SH-SY5Y (cell line): ENCODE measurements around the gene PPT2.

Source experiments
- GATA2 ChIP-seq: IDR thresholded peaks from 2 replicates; pipeline ENCODE4 v1.6.1; 2011; ENCODE audit warnings: mild to moderate bottlenecking, low read depth, low read length
- GATA3 ChIP-seq: IDR thresholded peaks from 2 replicates; pipeline ENCODE4 v1.6.1; 2011; ENCODE audit warnings: low read depth, mild to moderate bottlenecking, low read length, moderate library complexity

GRCh38 chr6:32187009-32187709, 33.2 kb downstream of the PPT2 start:
- no peak for TF ChIP-seq GATA3
- no peak for TF ChIP-seq GATA2
